GM23338 (cell line): ENCODE data around the gene SWT1.
"Not testable (repeated sequence)": the region's sequence is repeated elsewhere in the genome, so short reads cannot be mapped to it uniquely, and the experiment has no call there.

Experiments
- CTCF ChIP-seq, 2 experiments: fragments of 200-600 bp in 1 of 2; sonication (generic) in 1 of 2; conservative IDR thresholded peaks; 2 replicates each; pipeline versions ENCODE4 v1.5.1 to v1.6.1; 2016 to 2017; ENCODE audit warnings: antibody characterized with exemption in 2 of 2, low read depth in 2 of 2, mild to moderate bottlenecking in 2 of 2, moderate library complexity in 1 of 2
- EZH2 ChIP-seq: fragments of 200-600 bp; sonication (generic); IDR thresholded peaks from one replicate; pipeline ENCODE4 v1.8.0; 2017; ENCODE audit warnings: antibody characterized with exemption, mild to moderate bottlenecking, low read depth; ENCODE audit not compliant: unreplicated experiment
- EZH2phosphoT487 ChIP-seq: fragments of 200-600 bp; sonication (generic); IDR thresholded peaks from one replicate; pipeline ENCODE4 v1.8.1; 2018; ENCODE audit warnings: antibody characterized with exemption; ENCODE audit not compliant: unreplicated experiment
- REST ChIP-seq: IDR thresholded peaks from one replicate; pipeline ENCODE4 v1.6.1; 2018; ENCODE audit warnings: antibody characterized with exemption; ENCODE audit not compliant: unreplicated experiment

GRCh38 chr1:185252404-185252803 is 95.4 kb downstream of the SWT1 start:
- TF ChIP-seq REST; CTCF (conservative IDR thresholded peaks at IDR 0.05; ENCODE audit: low read depth in 2 of 2); EZH2; EZH2phosphoT487: not testable (repeated sequence)
